Type B pancreatic cell (in vitro differentiated cells): ENCODE data around the gene PLCB1. TPM values are rescaled to one million over a fixed set of nuclear protein-coding genes. Genes with fewer than 3 reads are reported as not detected.

Experiments
- DNase-seq: peaks from one replicate; pipeline ENCODE4 v3.0.0; 2021; ENCODE audit warnings: mixed read lengths; ENCODE audit not compliant: unreplicated experiment; ENCODE audit errors: extremely low spot score
- H3K27ac Mint-ChIP-seq: 2 replicates; pipeline ENCODE4 v1.8.0; 2021; ENCODE audit warnings: mild to moderate bottlenecking, mixed read lengths
- H3K27me3 Mint-ChIP-seq: 2 replicates; pipeline ENCODE4 v1.8.0; 2021; ENCODE audit warnings: mixed read lengths
- H3K36me3 Mint-ChIP-seq: 2 replicates; pipeline ENCODE4 v1.8.0; 2021; ENCODE audit warnings: mixed read lengths
- H3K4me1 Mint-ChIP-seq: one replicate; pipeline ENCODE4 v1.8.0; 2021; ENCODE audit warnings: mixed read lengths; ENCODE audit not compliant: unreplicated experiment
- H3K4me3 Mint-ChIP-seq: 2 replicates; pipeline ENCODE4 v1.8.0; 2021; ENCODE audit warnings: mild to moderate bottlenecking, mixed read lengths
- H3K9me3 Mint-ChIP-seq: 2 replicates; pipeline ENCODE4 v1.8.0; 2021; ENCODE audit warnings: mixed read lengths
- CTCF ChIP-seq: fragments of 200-600 bp; sonication (generic); conservative IDR thresholded peaks from 2 replicates; pipeline ENCODE4 v1.5.0; 2021; ENCODE audit warnings: antibody characterized with exemption, mild to moderate bottlenecking
- total RNA-seq: library from RNA; stranded (reverse); gene quantifications from 2 replicates; pipeline ENCODE4 v1.2.1, GENCODE V29; 2021; ENCODE audit warnings: low replicate concordance

PLCB1 gene
- total RNA-seq, 1 donor from 2014 or later: 17.9 TPM

GRCh38 chr20:8400486-8400885 is 268.4 kb downstream of the PLCB1 start:
- DNase-seq: no peak
- Mint-ChIP-seq H3K27me3 (no peaks in the 10 kb centered on the region), H3K36me3 (no peaks in the 10 kb centered on the region), H3K27ac (no peak overlapping the region), H3K4me1 (peaks cover 5% of the 10 kb centered on the region), H3K9me3 (no peaks in the 10 kb centered on the region), H3K4me3 (no peak overlapping the region)
- TF ChIP-seq CTCF: no peak

GRCh38 chr20:8401556-8401955 is 269.5 kb downstream of the PLCB1 start:
- H3K27me3 Mint-ChIP-seq: no peaks in the 10 kb centered on the region
- no peak for DNase-seq
- H3K4me3 Mint-ChIP-seq: no peak overlapping the region
- no peak overlapping the region for H3K27ac Mint-ChIP-seq
- no peak for TF ChIP-seq CTCF
- H3K9me3 Mint-ChIP-seq: no peaks in the 10 kb centered on the region
- H3K4me1 Mint-ChIP-seq: peaks cover 5% of the 10 kb centered on the region
- no peaks in the 10 kb centered on the region for H3K36me3 Mint-ChIP-seq

GRCh38 chr20:8402798-8403197 is 270.7 kb downstream of the PLCB1 start:
- Mint-ChIP-seq H3K36me3 (no peaks in the 10 kb centered on the region), H3K27ac (no peak overlapping the region), H3K4me1 (peaks cover 5% of the 10 kb centered on the region), H3K4me3 (no peak overlapping the region), H3K27me3 (no peaks in the 10 kb centered on the region), H3K9me3 (no peaks in the 10 kb centered on the region)
- no peak for DNase-seq
- TF ChIP-seq CTCF: no peak

GRCh38 chr20:8404912-8405635 is 273.0 kb downstream of the PLCB1 start:
- TF ChIP-seq CTCF: no peak
- no peaks in the 10 kb centered on the region for H3K36me3 Mint-ChIP-seq
- peaks cover 5% of the 10 kb centered on the region for H3K4me1 Mint-ChIP-seq
- no peaks in the 10 kb centered on the region for H3K27me3 Mint-ChIP-seq
- no peaks in the 10 kb centered on the region for H3K9me3 Mint-ChIP-seq
- H3K27ac Mint-ChIP-seq: no peak overlapping the region
- no peak overlapping the region for H3K4me3 Mint-ChIP-seq
- DNase-seq: no peak

GRCh38 chr20:8406391-8406790 is 274.3 kb downstream of the PLCB1 start:
- Mint-ChIP-seq H3K27ac (no peak overlapping the region), H3K4me3 (no peak overlapping the region), H3K4me1 (peaks cover 5% of the 10 kb centered on the region)

More at GRCh38 chr20:8406391-8406790, 274.3 kb downstream of the PLCB1 start:
- no peak for TF ChIP-seq CTCF
- no peaks in the 10 kb centered on the region for H3K9me3 Mint-ChIP-seq
- no peak for DNase-seq
- H3K36me3 Mint-ChIP-seq: no peaks in the 10 kb centered on the region
- H3K27me3 Mint-ChIP-seq: no peaks in the 10 kb centered on the region
